MM.1S (cell line): ENCODE results near the gene SMIM10L1.

Source experiments
- DNase-seq: peaks from one replicate; pipeline ENCODE4 v3.0.0-alpha.2; 2015
- H2AFZ ChIP-seq: fragments of 300-600 bp; sonication (generic); 2 replicates; pipeline ENCODE4 v1.6.0; 2016; ENCODE audit warnings: antibody characterized with exemption, low read length
- H3F3A ChIP-seq: fragments of 300-600 bp; sonication (generic); 2 replicates; pipeline ENCODE4 v1.6.1; 2016; ENCODE audit warnings: mild to moderate bottlenecking, antibody characterized with exemption, low read length, moderate library complexity, mixed read lengths; ENCODE audit not compliant: insufficient read depth
- H3K27ac ChIP-seq: fragments of 300-600 bp; sonication (generic); 2 replicates; pipeline ENCODE4 v1.5.1; 2016; ENCODE audit warnings: mild to moderate bottlenecking, low read length
- H3K27me3 ChIP-seq: fragments of 300-600 bp; sonication (generic); replicated peaks from 2 replicates; pipeline ENCODE4 v1.6.0; 2016; ENCODE audit warnings: low read length; ENCODE audit not compliant: insufficient read depth
- H3K36me3 ChIP-seq: fragments of 300-600 bp; sonication (generic); replicated peaks from 2 replicates; pipeline ENCODE4 v1.6.1; 2016; ENCODE audit warnings: mild to moderate bottlenecking, low read length, mixed read lengths; ENCODE audit not compliant: insufficient read depth
- H3K4me1 ChIP-seq: fragments of 300-600 bp; sonication (generic); 2 replicates; pipeline ENCODE4 v1.6.1; 2016; ENCODE audit warnings: low read length, mixed read lengths
- H3K4me2 ChIP-seq: fragments of 300-600 bp; sonication (generic); 2 replicates; pipeline ENCODE4 v1.6.0; 2016; ENCODE audit warnings: low read depth, low read length
- H3K4me3 ChIP-seq: fragments of 300-600 bp; sonication (generic); 2 replicates; pipeline ENCODE4 v1.5.1; 2016; ENCODE audit warnings: low read length, mixed read lengths
- H3K79me2 ChIP-seq: fragments of 300-600 bp; sonication (generic); 2 replicates; pipeline ENCODE4 v1.6.1; 2016; ENCODE audit warnings: mixed run types, low read length, mixed read lengths
- H3K9ac ChIP-seq: fragments of 300-600 bp; sonication (generic); 2 replicates; pipeline ENCODE4 v1.6.1; 2016; ENCODE audit warnings: low read length, mixed read lengths
- H3K9me2 ChIP-seq: fragments of 300-600 bp; sonication (generic); replicated peaks from 2 replicates; pipeline ENCODE4 v1.6.1; 2016; ENCODE audit warnings: mild to moderate bottlenecking, low read length, mixed read lengths; ENCODE audit not compliant: insufficient read depth
- H3K9me3 ChIP-seq: fragments of 300-600 bp; sonication (generic); replicated peaks from 2 replicates; pipeline ENCODE4 v1.6.1; 2016; ENCODE audit warnings: mild to moderate bottlenecking, low read length, mixed read lengths; ENCODE audit not compliant: insufficient read depth
- H4K20me1 ChIP-seq: fragments of 300-600 bp; sonication (generic); 2 replicates; pipeline ENCODE4 v1.6.1; 2016; ENCODE audit warnings: mild to moderate bottlenecking, low read length, moderate library complexity, mixed read lengths; ENCODE audit not compliant: insufficient read depth
- CTCF ChIP-seq: fragments of 300-600 bp; sonication (generic); IDR thresholded peaks from 2 replicates; pipeline ENCODE4 v1.5.1; 2016; ENCODE audit warnings: antibody characterized with exemption, low read length, mixed read lengths
- EZH2 ChIP-seq: fragments of 300-600 bp; sonication (generic); optimal IDR thresholded peaks from 2 replicates; pipeline ENCODE3; 2017; ENCODE audit warnings: low read depth, mild to moderate bottlenecking, antibody characterized with exemption, low read length, mixed read lengths
- EZH2phosphoT487 ChIP-seq: fragments of 300-600 bp; sonication (generic); IDR thresholded peaks from 2 replicates; pipeline ENCODE4 v1.6.1; 2018; ENCODE audit warnings: antibody characterized with exemption, low read length

Gene SMIM10L1

GRCh38 chr12:11166300-11166699 lies 4.7 kb upstream of the SMIM10L1 start:
- no peaks in the 10 kb centered on the region for H3K36me3 ChIP-seq

DNA sequence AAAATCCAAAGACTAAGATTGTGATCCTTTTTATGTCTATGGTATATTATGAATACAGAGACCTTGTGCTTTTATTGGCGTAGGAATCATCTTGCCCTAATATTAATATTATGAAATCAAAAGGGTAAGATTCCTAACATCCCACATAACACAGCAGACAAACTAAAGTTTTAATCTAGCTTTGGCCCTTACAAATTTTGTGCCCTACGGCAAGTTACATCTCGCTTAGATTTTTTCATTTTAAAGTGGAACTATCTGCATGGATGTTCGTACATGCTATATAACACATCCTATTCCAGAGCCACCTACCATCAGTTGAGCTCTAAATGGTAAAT lies 217 bp upstream of the SMIM10L1 start:
- Histone ChIP-seq H3K4me2 (peak overlapping the region; percentile 82), H3K9me2 (no peaks in the 10 kb centered on the region), H3K79me2 (peaks cover 85% of the 10 kb centered on the region), H3K4me1 (0 out of 2 replicates have a peak, but pooled peaks cover 10% of the 10 kb centered on the region), H3K9ac (peak overlapping the region; percentile 82), H3F3A (0 out of 2 replicates have a peak, but pooled peaks cover 6% of the 10 kb centered on the region), H3K27ac (peak overlapping the region; percentile 87), H3K36me3 (no peaks in the 10 kb centered on the region), H3K4me3 (peak overlapping the region; percentile 74), H3K9me3 (no peaks in the 10 kb centered on the region), H3K27me3 (no peaks in the 10 kb centered on the region), H2AFZ (peak overlapping the region; percentile 67; the same call in 1 of the 2 replicates), H4K20me1 (no peaks in the 10 kb centered on the region)
- TF ChIP-seq CTCF (no peak), EZH2 (no peak), EZH2phosphoT487 (no peak)
- DNase-seq = no peak

More at GRCh38 chr12:11166300-11166699, 4.7 kb upstream of the SMIM10L1 start:
- Histone ChIP-seq H3K9me2 (no peaks in the 10 kb centered on the region), H3K27me3 (no peaks in the 10 kb centered on the region), H3K79me2 (peaks cover 96% of the 10 kb centered on the region), H3K4me1 (0 out of 2 replicates have a peak, but pooled peaks cover 3% of the 10 kb centered on the region), H3F3A (0 out of 2 replicates have a peak, but pooled peaks cover 4% of the 10 kb centered on the region), H2AFZ (no peak overlapping the region), H3K27ac (no peak overlapping the region), H3K4me3 (no peak overlapping the region), H3K9ac (no peak overlapping the region), H3K4me2 (no peak overlapping the region), H3K9me3 (no peaks in the 10 kb centered on the region), H4K20me1 (no peaks in the 10 kb centered on the region; the same call in 1 of the 2 replicates)
- no peak for TF ChIP-seq EZH2
- no peak for TF ChIP-seq CTCF
- no peak for TF ChIP-seq EZH2phosphoT487
- DNase-seq = no peak

DNA sequence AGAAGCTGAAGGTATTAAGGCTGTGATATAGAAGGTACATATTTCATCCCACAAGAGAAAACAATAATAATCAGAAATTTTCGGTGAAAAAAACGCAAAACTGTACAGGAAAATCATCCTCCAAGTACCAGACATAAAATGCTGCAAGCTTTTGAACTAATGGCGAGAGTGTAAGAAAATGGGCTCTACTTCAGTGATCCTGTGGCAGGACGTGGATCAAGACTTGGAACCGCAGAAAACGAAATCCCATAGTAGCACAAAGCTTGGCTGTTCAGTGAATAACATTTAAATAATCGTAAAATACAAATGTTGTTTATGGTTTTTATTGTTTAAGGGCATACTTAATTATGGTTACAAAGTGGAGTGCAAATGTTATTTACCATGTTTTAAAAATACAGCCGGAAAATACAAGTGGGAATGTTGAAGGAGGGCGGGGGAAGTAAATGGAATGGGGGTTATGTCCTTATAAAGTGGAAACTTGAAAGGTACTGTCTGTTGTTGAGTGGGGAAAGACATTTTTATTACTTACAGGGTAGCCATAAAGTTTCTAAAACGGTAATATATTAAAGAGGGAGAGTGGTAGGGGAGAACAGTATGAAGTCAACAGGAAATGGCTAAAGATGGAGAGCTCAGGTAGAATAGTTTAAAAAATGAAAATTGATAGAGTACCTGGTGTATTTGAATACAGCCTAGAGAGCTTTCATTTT lies 1.1 kb downstream of the SMIM10L1 start:
- no peak for TF ChIP-seq CTCF
- no peak for TF ChIP-seq EZH2phosphoT487
- TF ChIP-seq EZH2 = no peak
- Histone ChIP-seq H4K20me1 (no peaks in the 10 kb centered on the region), H3K4me2 (peak overlapping the region; percentile 82), H3K9ac (peak overlapping the region; percentile 82), H3K9me2 (no peaks in the 10 kb centered on the region), H3K4me3 (peak overlapping the region; percentile 74), H3F3A (0 out of 2 replicates have a peak, but pooled peaks cover 6% of the 10 kb centered on the region), H3K27ac (peak overlapping the region; percentile 87; the same call in 1 of the 2 replicates), H3K36me3 (no peaks in the 10 kb centered on the region), H3K79me2 (peaks cover 72% of the 10 kb centered on the region), H3K4me1 (0 out of 2 replicates have a peak, but pooled peaks cover 10% of the 10 kb centered on the region), H3K27me3 (no peaks in the 10 kb centered on the region), H2AFZ (peak overlapping the region; percentile 67), H3K9me3 (no peaks in the 10 kb centered on the region)
- DNase-seq = peak; percentile 12
